CD4-positive, alpha-beta T cell treated with Interferon alpha-2 for 1 hour (primary cell): ENCODE measurements around the gene PWWP2B.
A peak's percentile ranks its signal among the peaks of the same experiment; 100 is the strongest.
"Not testable (repeated sequence)": the region's sequence is repeated elsewhere in the genome, so short reads cannot be mapped to it uniquely, and the experiment has no call there.

Source experiments
- DNase-seq, 2 donors: peaks; one replicate each; pipeline ENCODE4 v3.0.0-alpha.2; 2020 to 2022

Gene PWWP2B

GRCh38 chr10:132382231-132382922, 14.6 kb upstream of the PWWP2B start:
- no peak for DNase-seq

- no peak for DNase-seq
These were observed 13.9 kb upstream of the PWWP2B start for GRCh38 chr10:132383101-132383500.

- DNase-seq: no peak
These were observed 13.2 kb upstream of the PWWP2B start for GRCh38 chr10:132383751-132384196.

- no peak for DNase-seq
These were observed 12.2 kb upstream of the PWWP2B start for GRCh38 chr10:132384618-132385388.

- no peak for DNase-seq
These were observed 11.7 kb upstream of the PWWP2B start for GRCh38 chr10:132385389-132385667.

- no peak for DNase-seq
These were observed 11.1 kb upstream of the PWWP2B start for GRCh38 chr10:132385721-132386418.

GRCh38 chr10:132386419-132386831, 10.6 kb upstream of the PWWP2B start:
- no peak for DNase-seq

- DNase-seq: not testable (repeated sequence)
These were observed 10.1 kb upstream of the PWWP2B start for GRCh38 chr10:132386896-132387295.

GRCh38 chr10:132387764-132388210, 9.2 kb upstream of the PWWP2B start:
- DNase-seq: peak; percentile 78 to 83

GRCh38 chr10:132388891-132389432, 8.0 kb upstream of the PWWP2B start:
- DNase-seq: no peak

- DNase-seq: no peak
These were observed 7.4 kb upstream of the PWWP2B start for GRCh38 chr10:132389433-132390169.

GRCh38 chr10:132390170-132390920, 6.7 kb upstream of the PWWP2B start:
- no peak for DNase-seq

- no peak for DNase-seq
These were observed 5.9 kb upstream of the PWWP2B start for GRCh38 chr10:132390921-132391675.

GRCh38 chr10:132391676-132392020, 5.4 kb upstream of the PWWP2B start:
- DNase-seq: no peak

- no peak for DNase-seq
These were observed 4.7 kb upstream of the PWWP2B start for GRCh38 chr10:132392184-132392800.

- no peak for DNase-seq
These were observed 3.9 kb upstream of the PWWP2B start for GRCh38 chr10:132392811-132393694.

GRCh38 chr10:132393695-132394181, 3.3 kb upstream of the PWWP2B start:
- DNase-seq: no peak

GRCh38 chr10:132394201-132394811, 2.7 kb upstream of the PWWP2B start:
- no peak for DNase-seq
